Measurements from ENCODE around the gene TOPAZ1.

The TOPAZ1 gene

DNA sequence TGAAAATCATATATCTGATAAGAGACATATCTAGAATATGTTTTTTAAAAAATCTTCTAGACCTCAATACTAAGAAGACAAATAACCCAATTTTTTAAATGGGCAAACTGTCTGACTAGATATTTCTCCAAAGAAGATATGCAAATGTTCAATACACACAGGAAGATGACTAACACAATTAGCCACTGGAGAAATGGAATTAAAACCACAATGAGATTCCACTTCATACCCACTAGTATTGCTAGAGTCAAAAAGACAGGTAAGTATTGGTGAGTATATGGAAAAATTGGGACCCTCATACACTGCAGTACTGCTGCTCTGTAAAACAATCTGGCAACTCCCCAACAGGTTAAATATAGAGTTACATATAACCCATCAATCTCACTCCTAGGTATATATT lies 33.1 kb upstream of the TOPAZ1 start:
- TF ChIP-seq, protein P1, sequence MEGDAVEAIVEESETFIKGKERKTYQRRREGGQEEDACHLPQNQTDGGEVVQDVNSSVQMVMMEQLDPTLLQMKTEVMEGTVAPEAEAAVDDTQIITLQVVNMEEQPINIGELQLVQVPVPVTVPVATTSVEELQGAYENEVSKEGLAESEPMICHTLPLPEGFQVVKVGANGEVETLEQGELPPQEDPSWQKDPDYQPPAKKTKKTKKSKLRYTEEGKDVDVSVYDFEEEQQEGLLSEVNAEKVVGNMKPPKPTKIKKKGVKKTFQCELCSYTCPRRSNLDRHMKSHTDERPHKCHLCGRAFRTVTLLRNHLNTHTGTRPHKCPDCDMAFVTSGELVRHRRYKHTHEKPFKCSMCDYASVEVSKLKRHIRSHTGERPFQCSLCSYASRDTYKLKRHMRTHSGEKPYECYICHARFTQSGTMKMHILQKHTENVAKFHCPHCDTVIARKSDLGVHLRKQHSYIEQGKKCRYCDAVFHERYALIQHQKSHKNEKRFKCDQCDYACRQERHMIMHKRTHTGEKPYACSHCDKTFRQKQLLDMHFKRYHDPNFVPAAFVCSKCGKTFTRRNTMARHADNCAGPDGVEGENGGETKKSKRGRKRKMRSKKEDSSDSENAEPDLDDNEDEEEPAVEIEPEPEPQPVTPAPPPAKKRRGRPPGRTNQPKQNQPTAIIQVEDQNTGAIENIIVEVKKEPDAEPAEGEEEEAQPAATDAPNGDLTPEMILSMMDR (IDR thresholded peaks at IDR 0.05; ENCODE audit: unreplicated experiment in 3 of 3): no peak
- Mint-ChIP-seq H3K4me1 (peaks cover 17% of the 10 kb centered on the region), H3K27me3 (ENCODE audit: low read depth) (peaks cover 35% of the 10 kb centered on the region), H3K36me3 (ENCODE audit: low read depth) (no peaks in the 10 kb centered on the region), H3K4me3 (no peak overlapping the region), H3K9me3 (no peaks in the 10 kb centered on the region), H3K27ac (no peak overlapping the region)

DNA sequence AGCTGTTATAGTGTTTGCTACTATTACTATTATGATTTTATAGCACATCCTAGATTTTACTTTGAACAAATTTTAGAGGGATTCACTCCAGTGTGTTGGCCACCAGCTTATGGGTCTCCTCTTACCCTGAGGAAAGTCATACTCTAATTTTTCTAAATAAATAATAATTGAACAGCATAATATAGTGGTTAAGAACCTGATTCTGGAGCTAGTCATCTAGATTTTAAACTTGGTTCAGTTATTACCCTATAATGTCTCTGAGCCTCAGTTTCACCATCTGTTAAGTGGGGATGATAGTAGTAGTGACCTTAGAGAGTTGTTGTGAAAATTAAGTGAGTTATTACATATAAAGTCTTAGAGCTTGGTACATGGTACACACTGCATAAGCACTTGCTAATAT lies 30.7 kb upstream of the TOPAZ1 start:
- Mint-ChIP-seq H3K4me1 (peaks cover 17% of the 10 kb centered on the region), H3K27me3 (ENCODE audit: low read depth) (peaks cover 23% of the 10 kb centered on the region), H3K4me3 (no peak overlapping the region), H3K36me3 (ENCODE audit: low read depth) (no peaks in the 10 kb centered on the region), H3K27ac (no peak overlapping the region), H3K9me3 (peaks cover 11% of the 10 kb centered on the region)
- TF ChIP-seq, protein P1 (IDR thresholded peaks at IDR 0.05; ENCODE audit: unreplicated experiment in 3 of 3): no peak

DNA sequence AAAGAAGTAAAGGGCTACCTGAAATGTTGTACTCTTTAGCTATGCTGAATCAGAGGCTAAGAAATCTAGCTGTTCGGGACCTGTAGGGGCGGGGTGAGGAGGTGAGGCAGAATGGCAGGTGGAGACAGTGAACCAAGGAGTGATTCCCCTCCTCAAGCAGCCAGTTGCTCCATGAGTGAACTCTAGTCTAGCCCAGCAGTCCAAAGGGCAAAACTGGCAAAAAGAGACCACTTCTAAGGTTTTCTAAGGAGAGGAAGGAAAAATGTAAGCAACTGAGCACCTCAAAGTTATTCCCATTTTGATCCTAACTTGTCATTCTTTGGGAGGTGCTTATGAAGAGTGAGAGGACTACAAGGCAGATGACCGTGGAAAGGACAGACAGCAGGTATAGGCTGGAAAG lies 19.3 kb upstream of the TOPAZ1 start:
- Mint-ChIP-seq H3K27ac (no peak overlapping the region), H3K9me3 (no peaks in the 10 kb centered on the region), H3K4me3 (no peak overlapping the region), H3K4me1 (no peaks in the 10 kb centered on the region), H3K36me3 (ENCODE audit: low read depth) (no peaks in the 10 kb centered on the region), H3K27me3 (ENCODE audit: low read depth) (peaks cover 20% of the 10 kb centered on the region)
- TF ChIP-seq, protein P1 (IDR thresholded peaks at IDR 0.05; ENCODE audit: unreplicated experiment in 3 of 3): no peak

DNA sequence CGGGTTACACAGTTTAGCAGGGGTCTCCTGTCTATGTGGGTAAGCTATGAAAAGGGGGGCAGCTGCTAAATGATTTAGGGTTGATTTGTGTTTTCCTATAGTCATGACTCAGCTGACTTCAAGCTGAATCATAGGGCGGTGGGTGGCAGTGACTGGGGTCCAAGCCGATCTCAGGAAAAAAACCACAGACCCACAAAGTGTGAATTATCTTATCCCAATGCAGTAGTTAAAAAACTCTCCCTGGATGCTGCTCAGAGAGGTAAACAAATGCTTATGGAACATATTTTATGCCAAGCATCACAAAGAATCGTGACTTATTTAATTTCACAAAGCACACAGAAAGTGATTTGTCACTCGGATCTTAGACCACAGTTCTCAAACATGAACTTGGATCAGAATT lies 18.4 kb upstream of the TOPAZ1 start:
- Mint-ChIP-seq H3K4me3 (no peak overlapping the region), H3K27ac (no peak overlapping the region), H3K9me3 (no peaks in the 10 kb centered on the region), H3K4me1 (no peaks in the 10 kb centered on the region), H3K27me3 (ENCODE audit: low read depth) (peaks cover 20% of the 10 kb centered on the region), H3K36me3 (ENCODE audit: low read depth) (no peaks in the 10 kb centered on the region)
- TF ChIP-seq, protein P1 (IDR thresholded peaks at IDR 0.05; ENCODE audit: unreplicated experiment in 3 of 3): no peak

DNA sequence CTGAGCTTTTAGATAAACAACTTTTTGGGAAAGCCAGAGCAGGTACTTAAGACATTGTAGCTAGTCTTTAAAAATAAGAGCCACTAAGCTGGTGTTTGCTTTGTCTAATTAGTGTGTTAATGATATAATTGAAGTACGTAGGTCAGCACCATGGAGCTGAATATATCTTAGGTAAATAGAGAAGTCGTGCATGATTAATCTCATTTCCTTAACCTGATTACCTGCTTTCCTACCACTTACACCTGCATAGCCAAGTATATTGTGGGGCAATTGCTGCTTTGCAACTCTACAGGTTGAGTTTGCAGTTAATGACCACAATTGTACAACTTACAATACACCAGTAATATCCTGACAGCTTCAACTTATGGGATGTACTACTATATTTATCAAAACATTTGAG lies 17.6 kb upstream of the TOPAZ1 start:
- TF ChIP-seq, protein P1 (IDR thresholded peaks at IDR 0.05; ENCODE audit: unreplicated experiment in 3 of 3): no peak
- Mint-ChIP-seq H3K9me3 (no peaks in the 10 kb centered on the region), H3K4me3 (no peak overlapping the region), H3K27ac (no peak overlapping the region), H3K27me3 (ENCODE audit: low read depth) (peaks cover 15% of the 10 kb centered on the region), H3K4me1 (no peaks in the 10 kb centered on the region), H3K36me3 (ENCODE audit: low read depth) (no peaks in the 10 kb centered on the region)

DNA sequence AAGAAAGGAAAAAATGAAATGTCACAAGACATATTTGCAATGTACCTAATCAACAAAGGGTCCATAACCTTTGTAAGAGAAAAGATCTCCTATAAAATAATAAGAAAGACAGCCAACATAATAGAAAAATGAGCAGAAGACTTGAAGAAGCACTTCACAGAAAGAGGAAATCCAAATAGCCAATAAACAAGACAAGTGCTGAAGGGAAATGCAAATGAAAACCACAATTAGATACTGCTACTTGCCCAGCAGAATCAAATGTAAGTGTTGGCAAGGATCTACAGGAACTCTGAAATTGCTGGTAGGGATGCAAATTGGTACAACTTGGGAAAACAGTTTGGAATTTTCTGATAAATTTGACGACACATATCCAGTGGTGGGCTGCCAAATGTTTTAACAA lies 15.1 kb upstream of the TOPAZ1 start:
- Mint-ChIP-seq H3K4me1 (no peaks in the 10 kb centered on the region), H3K36me3 (ENCODE audit: low read depth) (no peaks in the 10 kb centered on the region)

More for the DNA sequence above, 15.1 kb upstream of the TOPAZ1 start:
- H3K4me3 Mint-ChIP-seq: no peak overlapping the region
- TF ChIP-seq, protein P1 (IDR thresholded peaks at IDR 0.05; ENCODE audit: unreplicated experiment in 3 of 3): no peak
- H3K9me3 Mint-ChIP-seq: no peaks in the 10 kb centered on the region
- H3K27ac Mint-ChIP-seq: no peak overlapping the region
- H3K27me3 Mint-ChIP-seq (ENCODE audit: low read depth): peaks cover 14% of the 10 kb centered on the region
